ENCODE data around the gene RANBP6.
"Not testable (repeated sequence)": the region's sequence is repeated elsewhere in the genome, so short reads cannot be mapped to it uniquely, and the experiment has no call there.

DNA sequence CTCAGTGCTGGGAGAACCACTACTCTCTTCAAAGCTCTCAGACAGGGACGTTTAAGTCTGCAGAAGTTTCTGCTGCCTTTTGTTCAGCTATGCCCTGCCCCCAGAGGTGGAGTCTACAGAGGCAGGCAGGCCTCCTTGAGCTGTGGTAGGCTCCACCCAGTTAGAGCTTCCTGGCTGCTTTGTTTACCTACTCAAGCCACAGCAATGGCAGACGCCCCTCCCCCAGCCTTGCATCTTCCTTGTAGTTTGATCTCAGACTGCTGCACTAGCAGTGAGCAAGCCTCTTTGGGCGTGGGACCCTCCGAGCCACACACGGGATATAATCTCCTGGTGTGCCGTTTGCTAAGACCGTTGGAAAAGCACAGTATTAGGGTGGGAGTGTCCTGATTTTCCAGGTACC lies 47.7 kb upstream of the RANBP6 start:
- TF ChIP-seq, protein P1, sequence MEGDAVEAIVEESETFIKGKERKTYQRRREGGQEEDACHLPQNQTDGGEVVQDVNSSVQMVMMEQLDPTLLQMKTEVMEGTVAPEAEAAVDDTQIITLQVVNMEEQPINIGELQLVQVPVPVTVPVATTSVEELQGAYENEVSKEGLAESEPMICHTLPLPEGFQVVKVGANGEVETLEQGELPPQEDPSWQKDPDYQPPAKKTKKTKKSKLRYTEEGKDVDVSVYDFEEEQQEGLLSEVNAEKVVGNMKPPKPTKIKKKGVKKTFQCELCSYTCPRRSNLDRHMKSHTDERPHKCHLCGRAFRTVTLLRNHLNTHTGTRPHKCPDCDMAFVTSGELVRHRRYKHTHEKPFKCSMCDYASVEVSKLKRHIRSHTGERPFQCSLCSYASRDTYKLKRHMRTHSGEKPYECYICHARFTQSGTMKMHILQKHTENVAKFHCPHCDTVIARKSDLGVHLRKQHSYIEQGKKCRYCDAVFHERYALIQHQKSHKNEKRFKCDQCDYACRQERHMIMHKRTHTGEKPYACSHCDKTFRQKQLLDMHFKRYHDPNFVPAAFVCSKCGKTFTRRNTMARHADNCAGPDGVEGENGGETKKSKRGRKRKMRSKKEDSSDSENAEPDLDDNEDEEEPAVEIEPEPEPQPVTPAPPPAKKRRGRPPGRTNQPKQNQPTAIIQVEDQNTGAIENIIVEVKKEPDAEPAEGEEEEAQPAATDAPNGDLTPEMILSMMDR (IDR thresholded peaks at IDR 0.05 in 8 of 11, conservative IDR thresholded peaks at IDR 0.05 in 3 of 11), result not testable (repeated sequence)
- not testable (repeated sequence) for TF ChIP-seq POLR2A, POLR2AphosphoS5 (IDR thresholded peaks at IDR 0.05)

Measured in spleen (tissue), 7 donors.